Right lobe of liver (tissue), 4 donors: Measurements from ENCODE around the gene SLC4A9.

ENCODE experiments used
- CTCF ChIP-seq, 4 donors: fragments of 200-600 bp in 3 of 4; fragments of 450-650 bp in 1 of 4; IDR thresholded peaks; one replicate each; pipeline versions ENCODE4 v1.5.1 to v1.8.0; 2016 to 2022; ENCODE audit warnings: antibody characterized with exemption in 4 of 4, mild to moderate bottlenecking in 2 of 4
- POLR2A ChIP-seq: fragments of 450-650 bp; IDR thresholded peaks from one replicate; pipeline ENCODE4 v1.6.1; 2017; ENCODE audit warnings: antibody characterized with exemption, mild to moderate bottlenecking
- donor health status: DM: no; HTN: no; CAD: no.
- donor health status: DM: no; HTN: no; CAD: no.
- donor health status: DM: no; HTN: yes; CAD: no.

GRCh38 chr5:140351609-140352334 is 8.2 kb upstream of the SLC4A9 start:
- TF ChIP-seq CTCF (IDR thresholded peaks at IDR 0.05) (peak; percentile 86 to 91 (median 90)), POLR2A (no peak)
